Measurements from ENCODE around the gene CDH13. TPM values are rescaled to one million over a fixed set of nuclear protein-coding genes. Genes with fewer than 3 reads are reported as not detected.

Gene CDH13
- total and polyA plus RNA-seq, 2 experiments from 2014 or later = 2.9 to 4.8 TPM

DNA sequence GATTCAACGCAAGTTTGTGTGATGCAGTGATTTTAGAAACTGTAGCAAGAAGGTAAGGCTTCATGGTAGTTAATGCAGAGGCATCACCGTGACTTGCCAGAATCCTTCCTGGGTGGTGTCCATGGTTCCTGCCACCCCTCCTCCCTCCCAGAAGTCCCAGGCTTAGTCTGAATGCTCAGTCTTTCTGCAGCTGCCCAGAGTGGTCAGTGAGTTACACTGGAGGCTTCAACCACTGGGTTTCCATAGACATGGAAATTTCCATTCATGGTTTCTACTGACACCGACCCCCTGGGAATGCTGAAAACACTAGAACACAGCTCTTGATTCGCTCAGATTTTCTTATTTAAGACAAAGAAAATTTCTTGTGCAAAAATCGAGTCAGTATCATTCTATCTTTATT is 1021.6 kb downstream of the CDH13 start:
- no peaks in the 10 kb centered on the region for H3K36me3 ChIP-seq
- no peaks in the 10 kb centered on the region for H3K9me3 ChIP-seq (ENCODE audit: low read depth)
- H3K4me3 ChIP-seq = no peak overlapping the region
- TF ChIP-seq CTCF (IDR thresholded peaks at IDR 0.05; ENCODE audit: low read depth, low read length) = no peak
- H3K27me3 ChIP-seq = no peaks in the 10 kb centered on the region
- peaks cover 3% of the 10 kb centered on the region for H3K4me1 ChIP-seq (ENCODE audit: low read depth)
- no peak overlapping the region for H3K27ac ChIP-seq
- no peak for DNase-seq (ENCODE audit: low read depth in 1 of 2, low spot score in 1 of 2)

DNA sequence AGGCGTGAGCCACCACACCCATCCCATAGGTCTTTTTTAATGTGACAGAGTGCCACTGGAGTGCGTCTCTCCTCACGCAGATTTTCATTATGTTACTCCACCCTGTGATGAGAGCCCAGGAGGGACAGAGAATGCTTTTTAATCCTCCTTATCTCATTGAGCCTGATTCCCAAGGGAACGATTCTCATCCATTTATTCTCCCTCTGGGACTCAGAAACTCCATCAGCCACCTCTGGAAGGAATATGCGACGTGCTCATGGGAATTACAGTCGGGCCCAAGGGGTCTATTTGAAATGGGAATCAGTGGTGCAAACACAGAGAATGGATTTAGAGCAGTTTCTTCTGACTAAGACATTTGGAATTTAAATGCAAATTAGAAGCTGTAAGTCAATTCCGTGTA is 1025.1 kb downstream of the CDH13 start:
- Histone ChIP-seq H3K9me3 (ENCODE audit: low read depth) (no peaks in the 10 kb centered on the region), H3K36me3 (no peaks in the 10 kb centered on the region), H3K4me3 (no peak overlapping the region), H3K4me1 (ENCODE audit: low read depth) (peaks cover 8% of the 10 kb centered on the region), H3K27ac (no peak overlapping the region), H3K27me3 (no peaks in the 10 kb centered on the region)
- DNase-seq (ENCODE audit: low read depth in 1 of 2, low spot score in 1 of 2) = no peak
- TF ChIP-seq CTCF (IDR thresholded peaks at IDR 0.05; ENCODE audit: low read depth, low read length) = no peak

GRCh38 chr16:83652943-83653342 is 1026.2 kb downstream of the CDH13 start:
- H3K9me3 ChIP-seq (ENCODE audit: low read depth) = no peaks in the 10 kb centered on the region
- H3K27ac ChIP-seq = no peak overlapping the region

DNA sequence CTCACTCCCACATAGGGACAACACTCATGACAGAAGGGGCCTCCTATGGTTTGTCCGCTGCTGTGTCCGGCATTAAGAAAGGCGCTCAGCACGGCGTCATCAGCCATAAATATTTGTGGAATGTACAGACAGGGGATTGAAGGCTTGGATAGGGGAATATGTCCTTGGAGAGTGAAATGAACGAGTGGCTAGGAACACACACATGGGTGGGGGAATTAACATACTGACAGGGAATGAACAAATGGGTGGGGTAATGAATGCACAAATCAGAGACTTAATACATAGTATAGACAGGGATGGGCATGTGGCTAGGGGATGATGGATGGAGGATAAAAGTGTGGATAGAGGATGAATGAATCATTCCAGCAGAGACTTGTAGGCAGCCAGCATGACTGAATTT is 1027.0 kb downstream of the CDH13 start:
- H3K36me3 ChIP-seq = no peaks in the 10 kb centered on the region
- peaks cover 8% of the 10 kb centered on the region for H3K4me1 ChIP-seq (ENCODE audit: low read depth)
- peak overlapping the region; percentile 8 for H3K27ac ChIP-seq
- H3K9me3 ChIP-seq (ENCODE audit: low read depth) = no peaks in the 10 kb centered on the region
- H3K27me3 ChIP-seq = no peaks in the 10 kb centered on the region
- H3K4me3 ChIP-seq = no peak overlapping the region
- peak; percentile 22 to 59 for DNase-seq (ENCODE audit: low read depth in 1 of 2, low spot score in 1 of 2)
- no peak for TF ChIP-seq CTCF (IDR thresholded peaks at IDR 0.05; ENCODE audit: low read depth, low read length)

More at GRCh38 chr16:83652943-83653342, 1026.2 kb downstream of the CDH13 start:
- Histone ChIP-seq H3K27me3 (no peaks in the 10 kb centered on the region), H3K4me1 (ENCODE audit: low read depth) (peaks cover 8% of the 10 kb centered on the region), H3K4me3 (no peak overlapping the region), H3K36me3 (no peaks in the 10 kb centered on the region)
- TF ChIP-seq CTCF (IDR thresholded peaks at IDR 0.05; ENCODE audit: low read depth, low read length) = no peak
- DNase-seq (ENCODE audit: low read depth in 1 of 2, low spot score in 1 of 2) = peak in 1 of 2 donors; percentile 32

- Histone ChIP-seq H3K4me3 (no peak overlapping the region), H3K27me3 (no peaks in the 10 kb centered on the region), H3K36me3 (no peaks in the 10 kb centered on the region), H3K9me3 (ENCODE audit: low read depth) (no peaks in the 10 kb centered on the region), H3K4me1 (ENCODE audit: low read depth) (no peaks in the 10 kb centered on the region), H3K27ac (no peak overlapping the region)
- no peak for TF ChIP-seq CTCF (IDR thresholded peaks at IDR 0.05; ENCODE audit: low read depth, low read length)
- DNase-seq (ENCODE audit: low read depth in 1 of 2, low spot score in 1 of 2) = no peak
Measured at GRCh38 chr16:83660282-83660681, 1033.5 kb downstream of the CDH13 start.

DNA sequence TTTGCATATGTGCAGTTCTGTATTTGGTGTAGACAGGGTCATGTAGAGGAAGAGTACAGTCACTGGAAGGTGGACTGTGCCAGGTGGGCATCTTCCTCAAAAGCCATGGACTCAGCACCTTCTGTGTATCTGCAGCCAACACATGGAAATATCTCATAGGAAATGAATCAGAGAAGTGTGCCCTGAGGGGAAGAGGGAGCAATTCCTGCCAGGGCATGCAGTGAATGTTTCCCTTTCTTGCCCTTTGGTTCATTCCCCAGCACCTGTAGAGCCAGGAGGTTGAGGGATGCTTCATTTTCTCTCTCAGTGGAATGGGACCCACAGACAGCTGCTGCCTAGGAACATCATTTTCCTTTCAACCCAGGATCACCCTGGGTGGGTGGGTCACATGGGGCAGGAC is 1034.9 kb downstream of the CDH13 start:
- H3K4me3 ChIP-seq = no peak overlapping the region
- DNase-seq (ENCODE audit: low read depth in 1 of 2, low spot score in 1 of 2) = no peak
- no peak overlapping the region for H3K27ac ChIP-seq
- no peaks in the 10 kb centered on the region for H3K27me3 ChIP-seq
- TF ChIP-seq CTCF (IDR thresholded peaks at IDR 0.05; ENCODE audit: low read depth, low read length) = no peak
- H3K9me3 ChIP-seq (ENCODE audit: low read depth) = no peaks in the 10 kb centered on the region
- no peaks in the 10 kb centered on the region for H3K4me1 ChIP-seq (ENCODE audit: low read depth)
- H3K36me3 ChIP-seq = no peaks in the 10 kb centered on the region

All from cardiac muscle cell (in vitro differentiated cells and primary cell).